OCI-LY3 (cell line): Measurements from ENCODE around the gene HRCT1.

Experiments
- CTCF ChIP-seq: fragments of 200-600, 300-600 bp; sonication (generic); IDR thresholded peaks from 2 replicates; pipeline ENCODE4 v1.5.1; 2014; ENCODE audit warnings: antibody characterized with exemption, low read length, low read depth
- EZH2phosphoT487 ChIP-seq: fragments of 200-600 bp; shearing (Covaris generic); IDR thresholded peaks from 2 replicates; pipeline ENCODE4 v1.6.1; 2018; ENCODE audit warnings: antibody characterized with exemption, mixed run types, low read depth

DNA sequence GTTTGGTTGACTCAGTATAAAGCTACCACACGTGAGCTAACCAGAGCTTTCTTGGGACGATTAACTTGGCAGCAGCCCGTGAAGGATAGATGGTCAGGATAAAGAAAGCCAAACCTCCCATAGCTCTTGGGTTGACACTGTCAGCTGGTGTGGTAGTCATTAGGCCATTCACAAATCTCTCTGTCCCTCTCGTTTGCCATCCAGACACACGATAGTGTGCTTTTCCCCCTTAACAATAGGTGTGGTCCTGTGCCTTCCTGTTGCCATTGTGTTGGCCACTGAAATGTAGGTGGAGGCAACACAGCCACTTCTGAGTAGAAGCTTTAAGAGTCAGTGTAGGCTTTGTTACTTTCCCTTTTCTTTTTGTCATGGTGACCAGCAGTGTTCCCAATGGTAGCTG is 47.5 kb upstream of the HRCT1 start:
- TF ChIP-seq CTCF (no peak), EZH2phosphoT487 (no peak)
